COR-L47 (cell line): ENCODE data around the gene POU2F1.

ENCODE experiments used
- DNase-seq: peaks from one replicate; lab custom pipeline; 2025; lab: John Stamatoyannopoulos, UW

Gene POU2F1

GRCh38 chr1:167220537-167221125, at the start of gene POU2F1:
TSS of gene POU2F1 (plus strand) at chr1:167220886. CDS start at chr1:167220898, 12 bp downstream.
- peak; percentile 99 for DNase-seq

- DNase-seq = no peak
Observed at GRCh38 chr1:167171286-167171929, 49.3 kb upstream of the POU2F1 start.

GRCh38 chr1:167173516-167174184, 47.0 kb upstream of the POU2F1 start:
- DNase-seq = no peak

- DNase-seq = no peak
Observed at GRCh38 chr1:167175901-167176300, 44.8 kb upstream of the POU2F1 start.

- DNase-seq = no peak
Observed at GRCh38 chr1:167178831-167179230, 41.9 kb upstream of the POU2F1 start.

- DNase-seq = no peak
Observed at GRCh38 chr1:167182571-167183320, 37.9 kb upstream of the POU2F1 start.

GRCh38 chr1:167184081-167184480, 36.6 kb upstream of the POU2F1 start:
- DNase-seq = no peak

- no peak for DNase-seq
Observed at GRCh38 chr1:167185062-167185461, 35.6 kb upstream of the POU2F1 start.

- peak; percentile 53 for DNase-seq
Observed at GRCh38 chr1:167185974-167186657, 34.6 kb upstream of the POU2F1 start.

- no peak for DNase-seq
Observed at GRCh38 chr1:167186771-167187170, 33.9 kb upstream of the POU2F1 start.

- no peak for DNase-seq
Observed at GRCh38 chr1:167190747-167191237, 29.9 kb upstream of the POU2F1 start.

GRCh38 chr1:167191958-167192357, 28.7 kb upstream of the POU2F1 start:
- no peak for DNase-seq

GRCh38 chr1:167194182-167194581, 26.5 kb upstream of the POU2F1 start:
- no peak for DNase-seq

- peak; percentile 46 for DNase-seq
Observed at GRCh38 chr1:167196166-167196565, 24.5 kb upstream of the POU2F1 start.

- no peak for DNase-seq
Observed at GRCh38 chr1:167197236-167197635, 23.4 kb upstream of the POU2F1 start.

- DNase-seq = no peak
Observed at GRCh38 chr1:167197692-167198091, 23.0 kb upstream of the POU2F1 start.

GRCh38 chr1:167198518-167199133, 22.1 kb upstream of the POU2F1 start:
- DNase-seq = peak; percentile 60

- no peak for DNase-seq
Observed at GRCh38 chr1:167199656-167200055, 21.0 kb upstream of the POU2F1 start.

- no peak for DNase-seq
Observed at GRCh38 chr1:167200272-167200671, 20.4 kb upstream of the POU2F1 start.

- DNase-seq = no peak
Observed at GRCh38 chr1:167200749-167201148, 19.9 kb upstream of the POU2F1 start.

- no peak for DNase-seq
Observed at GRCh38 chr1:167202049-167202448, 18.6 kb upstream of the POU2F1 start.
